GM18517 (cell line): ENCODE data around the gene PTTG1.

ENCODE experiments used
- ATAC-seq: cut with Tn5 transposase; IDR thresholded peaks from one replicate; pipeline ENCODE4 v1.9.1; 2021; ENCODE audit warnings: mild to moderate bottlenecking, moderate library complexity; ENCODE audit not compliant: unreplicated experiment

PTTG1 gene

DNA sequence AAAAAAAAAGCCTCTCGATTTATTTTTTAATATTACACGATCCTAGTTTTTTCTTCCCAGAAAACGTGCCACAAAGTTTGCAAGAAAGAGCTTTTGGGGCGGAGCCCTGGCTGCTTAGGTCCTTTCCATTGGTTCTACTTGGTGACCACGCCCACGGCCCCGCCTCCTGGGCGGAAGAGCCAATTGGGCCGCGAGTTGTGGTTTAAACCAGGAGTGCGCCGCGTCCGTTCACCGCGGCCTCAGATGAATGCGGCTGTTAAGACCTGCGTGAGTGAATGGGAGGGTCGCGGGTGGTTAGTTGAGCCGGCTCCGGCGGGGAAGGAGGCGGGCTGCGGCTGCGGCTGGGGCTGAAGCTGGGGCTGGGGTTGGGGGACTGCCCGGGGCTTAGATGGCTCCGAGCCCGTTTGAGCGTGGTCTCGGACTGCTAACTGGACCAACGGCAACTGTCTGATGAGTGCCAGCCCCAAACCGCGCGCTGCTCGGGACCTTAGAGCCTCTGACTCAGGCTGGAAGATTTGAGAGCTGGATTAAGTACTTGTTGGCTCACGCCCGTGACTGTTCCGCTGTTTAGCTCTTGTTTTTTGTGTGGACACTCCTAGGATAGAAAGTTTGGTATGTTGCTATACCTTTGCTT lies at the start of gene PTTG1:
TSS of gene PTTG1 (plus strand) at position 231 of the 634 bp plus-strand sequence. CDS start 458 bp downstream, outside the sequence.
- ATAC-seq: peak; percentile 60

DNA sequence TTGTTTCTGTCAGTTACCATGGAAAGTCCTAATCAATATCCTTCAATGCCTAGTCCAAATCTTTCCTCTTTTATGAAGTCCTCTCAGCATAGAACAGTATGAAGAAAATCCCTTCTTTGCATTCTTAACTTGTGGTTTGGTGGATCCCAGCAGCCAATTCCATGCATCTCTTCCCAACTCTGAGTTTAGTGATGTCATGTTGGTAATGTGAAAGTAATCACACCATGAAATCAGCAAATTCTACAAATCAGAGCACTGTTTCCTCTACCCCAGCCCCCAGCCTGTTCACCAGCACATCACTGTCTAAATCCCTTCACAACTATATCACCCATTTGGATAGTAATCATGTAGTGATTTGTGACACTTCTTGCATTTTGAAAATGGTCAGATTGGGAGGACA lies 46.5 kb upstream of the PTTG1 start:
- ATAC-seq: no peak

DNA sequence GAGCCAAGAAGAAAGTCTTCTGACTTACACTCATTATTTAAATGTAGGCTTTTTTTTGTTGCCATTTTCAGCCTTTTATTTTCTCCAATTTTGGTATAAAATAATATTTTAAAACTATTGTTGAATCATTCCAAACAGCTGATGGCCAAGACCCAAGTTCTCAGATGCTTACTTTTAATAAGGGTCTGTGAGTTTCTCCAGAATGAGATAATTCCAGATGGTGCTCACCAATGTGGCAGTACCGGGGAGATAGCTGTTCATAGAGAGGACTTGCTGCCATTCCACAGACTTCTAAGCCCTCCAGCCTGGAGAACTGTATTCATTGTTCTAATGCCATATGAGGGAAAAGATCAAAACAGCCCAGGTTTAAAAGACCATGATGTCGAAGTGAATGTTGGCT lies 46.0 kb upstream of the PTTG1 start:
- ATAC-seq: no peak

DNA sequence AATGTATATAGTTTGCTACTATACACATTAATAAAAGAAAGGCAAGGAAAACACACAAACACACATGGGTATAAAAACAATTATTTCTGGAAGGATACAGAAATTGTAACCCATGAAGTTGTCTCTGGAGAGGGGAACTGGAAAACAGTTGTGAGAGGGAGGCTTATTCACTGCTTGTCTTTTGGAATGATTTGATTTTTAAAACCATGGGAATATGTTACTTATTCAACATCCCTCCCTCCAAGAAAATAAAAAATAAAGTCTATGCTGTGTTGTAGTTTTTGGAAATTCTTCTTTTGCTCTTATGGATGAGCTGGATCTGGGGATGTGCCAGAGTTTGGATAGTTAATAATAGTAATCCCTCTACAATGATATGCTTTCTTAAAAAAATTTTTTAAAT lies 45.2 kb upstream of the PTTG1 start:
- no peak for ATAC-seq

DNA sequence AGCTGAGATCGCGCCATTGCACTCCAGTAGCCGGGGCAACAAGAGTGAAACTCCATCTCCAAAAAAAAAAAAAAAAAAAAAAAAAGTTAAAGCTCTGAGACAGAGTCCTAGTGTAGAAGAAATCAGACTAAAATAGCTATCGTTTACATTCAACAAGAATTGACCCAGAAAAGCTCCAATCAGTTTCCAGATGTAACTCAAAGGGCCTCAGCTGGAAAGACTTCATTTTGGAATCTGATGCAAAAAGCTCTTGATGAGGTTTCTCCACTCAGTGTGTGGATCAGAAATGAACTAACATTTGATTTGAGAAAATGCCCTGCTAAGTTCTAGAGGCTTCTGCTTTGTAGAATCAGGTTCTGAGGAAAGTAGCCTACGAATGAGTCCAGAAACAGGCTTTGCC lies 44.0 kb upstream of the PTTG1 start:
- ATAC-seq: no peak

DNA sequence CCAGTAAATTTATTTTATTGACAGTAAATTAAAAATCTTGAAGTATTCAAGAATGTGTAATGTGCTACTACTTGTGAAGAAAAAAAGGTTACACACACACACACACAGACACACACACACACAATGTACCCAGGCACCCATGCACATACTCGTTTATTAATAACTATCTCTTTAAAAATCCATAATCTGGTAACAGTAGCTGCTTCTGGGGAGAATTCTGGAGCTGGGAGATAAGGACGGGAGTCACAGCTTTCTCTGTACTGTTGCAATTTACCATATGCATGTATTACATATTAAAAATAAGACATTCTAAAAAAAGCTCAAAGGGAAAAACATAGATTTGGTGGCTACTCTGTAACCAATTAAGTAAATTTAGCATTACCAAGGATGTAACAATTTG lies 43.3 kb upstream of the PTTG1 start:
- no peak for ATAC-seq

DNA sequence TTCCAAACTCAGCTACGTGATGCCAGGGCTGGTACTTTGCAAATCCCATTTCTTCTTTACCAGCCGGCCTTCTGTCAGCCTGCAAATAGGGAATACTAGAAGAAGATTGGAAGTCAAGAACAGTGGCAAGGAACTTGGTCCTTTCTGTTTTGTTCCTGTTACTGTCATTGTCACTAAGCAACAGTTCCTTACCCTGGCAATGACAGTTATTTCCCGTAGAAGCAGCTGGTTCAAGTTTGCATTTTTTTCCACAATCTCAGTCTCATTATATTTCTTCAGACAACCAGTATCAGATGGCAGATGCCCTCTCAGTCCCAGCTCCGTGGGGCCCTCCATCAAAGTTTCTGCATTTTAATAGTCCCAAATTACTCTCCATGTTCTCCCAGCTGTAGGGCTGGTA lies 42.1 kb upstream of the PTTG1 start:
- no peak for ATAC-seq

DNA sequence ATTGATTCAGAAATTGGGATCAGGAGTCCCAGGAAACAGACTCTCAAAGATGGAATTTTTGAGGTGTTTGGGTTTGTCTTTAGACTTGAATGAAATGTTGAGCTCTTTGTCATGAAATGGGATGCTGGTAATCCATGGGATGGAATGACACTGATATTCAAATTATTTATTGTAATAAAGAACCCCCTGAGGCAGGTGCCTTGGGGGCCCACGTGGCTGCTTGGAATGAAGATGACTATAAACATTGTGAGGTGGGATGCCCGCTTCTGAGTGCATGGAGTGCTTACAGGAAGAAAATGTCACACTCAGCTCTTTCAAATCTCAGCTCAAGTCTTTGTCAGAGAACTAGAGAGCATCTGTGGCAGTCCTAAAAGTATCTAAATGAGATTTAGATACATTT lies 41.6 kb upstream of the PTTG1 start:
- ATAC-seq: no peak

DNA sequence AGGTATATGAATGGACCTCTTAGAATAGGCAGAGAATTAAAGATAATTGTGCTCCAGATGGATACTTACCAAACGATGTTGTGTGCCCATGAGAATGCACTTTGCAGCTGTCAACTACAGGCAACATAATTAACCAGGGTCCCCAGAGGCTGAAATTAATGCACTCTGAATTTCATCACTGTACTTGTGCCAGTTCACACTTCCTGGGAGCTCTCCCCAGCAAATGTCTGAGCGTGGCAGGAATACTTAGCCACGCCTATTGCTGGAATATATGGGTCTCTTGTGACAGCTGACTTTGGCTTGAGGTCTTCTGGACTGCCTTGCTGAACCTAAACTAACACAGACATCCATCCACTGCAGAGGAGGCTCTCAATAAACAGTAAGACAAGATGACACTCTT lies 39.3 kb upstream of the PTTG1 start:
- no peak for ATAC-seq

DNA sequence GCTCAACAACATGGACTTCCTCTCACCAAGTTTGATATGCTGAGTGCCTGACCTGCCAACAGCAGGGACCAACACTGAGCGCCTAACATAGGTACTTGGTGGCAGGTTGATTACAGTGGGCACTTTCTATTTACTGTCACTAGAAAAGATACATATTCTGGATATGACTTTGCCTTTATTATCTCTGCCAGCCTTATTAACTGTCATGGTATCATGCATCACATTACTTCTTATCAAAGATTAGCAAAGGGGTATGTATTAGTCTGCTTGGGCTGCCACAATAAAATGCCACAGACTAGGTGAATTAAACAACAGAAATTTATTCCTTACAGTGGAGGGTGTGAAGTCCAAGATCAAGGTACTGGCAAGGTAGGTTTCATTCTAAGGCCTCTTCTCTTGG lies 37.0 kb upstream of the PTTG1 start:
- ATAC-seq: no peak

DNA sequence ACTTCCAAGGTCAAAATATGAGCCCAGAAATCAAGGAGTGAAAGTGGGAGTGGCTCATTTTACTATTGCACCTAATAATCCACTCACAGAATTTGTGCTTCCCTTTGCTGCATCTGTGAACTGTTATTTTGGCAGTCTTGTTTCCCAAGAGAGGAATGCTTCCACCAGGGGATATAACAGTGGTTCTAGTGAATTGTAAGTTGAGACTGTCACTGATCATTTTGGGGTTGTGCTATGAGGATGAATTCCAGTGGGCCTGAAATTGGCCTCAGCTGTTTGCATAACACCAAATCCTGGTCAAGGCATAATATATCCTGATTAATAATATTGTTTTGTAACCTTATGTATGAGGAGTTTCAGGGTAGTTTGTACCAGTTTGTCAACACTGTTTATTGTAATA lies 36.2 kb upstream of the PTTG1 start:
- no peak for ATAC-seq

DNA sequence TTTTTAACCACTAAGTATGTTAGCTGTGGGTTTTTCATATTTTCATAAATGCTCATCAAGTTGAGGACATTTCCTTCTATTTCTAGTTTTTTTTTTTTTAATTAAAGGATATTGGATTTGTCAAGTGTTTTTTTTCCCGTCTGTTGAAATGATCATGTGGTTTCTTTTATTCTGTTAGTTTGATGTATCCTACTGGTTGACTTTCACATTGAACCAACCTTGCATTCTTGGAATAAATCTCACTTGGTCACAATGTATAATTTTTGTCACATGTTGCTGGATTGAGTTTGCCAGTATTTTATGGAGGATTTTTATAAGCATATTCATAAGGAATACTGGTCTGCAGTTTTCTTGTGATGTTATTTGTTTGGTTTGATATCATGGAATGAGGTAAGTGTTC lies 34.2 kb upstream of the PTTG1 start:
- no peak for ATAC-seq

DNA sequence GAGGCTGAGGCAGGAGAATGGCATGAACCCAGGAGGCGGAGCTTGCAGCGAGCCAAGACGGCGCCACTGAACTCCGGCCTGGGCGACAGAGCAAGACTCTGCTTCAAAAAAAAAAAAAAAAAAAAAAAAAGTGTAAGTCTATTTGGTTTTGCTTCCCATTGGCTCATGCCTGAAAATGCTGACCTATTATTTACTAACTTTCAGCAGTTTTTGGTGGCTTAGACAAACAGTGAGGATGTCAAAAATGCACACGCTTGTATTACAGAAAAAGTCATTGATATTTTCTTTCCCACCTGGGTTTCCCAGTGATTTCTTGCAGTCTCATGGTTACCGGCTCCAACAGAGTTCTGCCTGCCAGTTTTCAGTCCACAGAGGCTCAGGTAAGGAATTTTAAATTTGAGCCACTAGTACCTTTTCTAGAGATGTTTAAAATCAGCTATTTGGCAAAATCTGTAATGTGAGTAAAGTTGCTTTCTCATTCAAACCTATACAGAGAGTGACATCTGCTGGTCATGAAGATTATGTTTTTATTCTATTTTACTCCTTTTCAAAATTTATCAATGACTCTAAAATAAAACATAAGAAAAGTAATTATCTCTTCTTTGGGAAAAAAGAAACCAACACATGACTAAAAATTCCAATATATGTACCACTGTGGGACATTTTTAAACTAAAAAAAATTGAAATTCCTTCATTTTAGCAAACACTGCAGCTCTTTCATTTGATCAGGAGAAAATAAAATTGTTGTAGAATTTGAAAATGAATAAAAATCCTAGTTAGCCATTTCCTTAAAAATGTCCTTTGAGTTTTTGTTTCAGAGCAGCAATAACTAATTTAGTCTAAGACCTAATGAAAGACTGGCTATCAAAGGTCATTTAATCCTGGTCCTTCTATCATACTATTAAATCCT lies 30.6 kb upstream of the PTTG1 start:
- ATAC-seq: peak; percentile 49

DNA sequence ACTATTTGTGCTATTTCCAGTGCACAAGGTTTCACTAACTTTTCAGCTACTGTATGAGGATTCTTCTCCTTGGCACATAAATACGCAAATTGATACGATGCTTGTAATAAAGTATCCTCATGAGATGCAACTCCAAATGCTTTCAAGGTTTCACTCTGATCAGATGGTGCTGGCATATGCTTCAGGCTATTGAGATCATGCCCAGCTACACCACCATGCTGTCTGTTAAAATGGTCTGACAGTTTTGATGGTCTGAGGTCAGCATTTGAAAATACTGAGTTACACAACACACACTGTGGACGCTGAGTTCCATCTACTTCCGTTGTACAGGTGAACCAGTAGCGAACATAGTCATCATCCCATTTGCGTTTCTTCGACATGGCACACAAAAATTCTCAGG lies 26.5 kb upstream of the PTTG1 start:
- no peak for ATAC-seq

DNA sequence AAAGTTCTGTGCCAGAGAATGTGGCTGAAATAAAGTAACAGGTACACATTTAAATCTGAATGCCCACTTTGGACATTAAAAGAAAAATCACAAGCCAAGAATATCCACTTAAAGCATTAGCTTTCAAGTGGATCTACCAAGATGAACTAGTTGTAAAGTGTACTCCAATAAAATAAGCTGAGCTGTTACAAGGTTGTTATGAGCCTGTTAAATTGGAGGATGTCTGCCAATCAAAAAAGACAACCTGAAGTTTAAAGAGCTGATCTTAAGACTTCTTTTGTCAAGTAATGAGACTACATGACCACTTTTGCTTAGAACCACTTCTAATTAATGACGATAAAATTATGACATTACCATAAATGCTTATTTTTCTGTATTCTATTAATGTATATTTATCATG lies 24.2 kb upstream of the PTTG1 start:
- no peak for ATAC-seq

DNA sequence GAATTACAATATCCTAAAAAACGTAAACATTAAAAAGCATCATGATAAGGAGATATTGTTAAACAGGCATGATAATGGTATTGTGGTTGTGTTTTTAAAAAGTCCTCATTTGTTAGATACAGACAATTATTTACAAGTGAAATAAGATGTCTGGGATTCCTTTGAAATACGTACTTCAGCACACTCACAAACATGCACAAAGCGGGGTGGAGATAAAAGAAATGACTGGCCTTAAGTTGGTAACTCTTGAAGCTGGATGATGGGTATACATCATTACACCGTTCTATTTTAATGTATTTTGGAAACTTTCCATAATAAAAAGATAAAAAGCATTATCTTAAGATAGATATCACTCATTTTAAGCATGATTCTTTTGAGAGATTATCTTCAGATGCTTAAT lies 22.8 kb upstream of the PTTG1 start:
- no peak for ATAC-seq

DNA sequence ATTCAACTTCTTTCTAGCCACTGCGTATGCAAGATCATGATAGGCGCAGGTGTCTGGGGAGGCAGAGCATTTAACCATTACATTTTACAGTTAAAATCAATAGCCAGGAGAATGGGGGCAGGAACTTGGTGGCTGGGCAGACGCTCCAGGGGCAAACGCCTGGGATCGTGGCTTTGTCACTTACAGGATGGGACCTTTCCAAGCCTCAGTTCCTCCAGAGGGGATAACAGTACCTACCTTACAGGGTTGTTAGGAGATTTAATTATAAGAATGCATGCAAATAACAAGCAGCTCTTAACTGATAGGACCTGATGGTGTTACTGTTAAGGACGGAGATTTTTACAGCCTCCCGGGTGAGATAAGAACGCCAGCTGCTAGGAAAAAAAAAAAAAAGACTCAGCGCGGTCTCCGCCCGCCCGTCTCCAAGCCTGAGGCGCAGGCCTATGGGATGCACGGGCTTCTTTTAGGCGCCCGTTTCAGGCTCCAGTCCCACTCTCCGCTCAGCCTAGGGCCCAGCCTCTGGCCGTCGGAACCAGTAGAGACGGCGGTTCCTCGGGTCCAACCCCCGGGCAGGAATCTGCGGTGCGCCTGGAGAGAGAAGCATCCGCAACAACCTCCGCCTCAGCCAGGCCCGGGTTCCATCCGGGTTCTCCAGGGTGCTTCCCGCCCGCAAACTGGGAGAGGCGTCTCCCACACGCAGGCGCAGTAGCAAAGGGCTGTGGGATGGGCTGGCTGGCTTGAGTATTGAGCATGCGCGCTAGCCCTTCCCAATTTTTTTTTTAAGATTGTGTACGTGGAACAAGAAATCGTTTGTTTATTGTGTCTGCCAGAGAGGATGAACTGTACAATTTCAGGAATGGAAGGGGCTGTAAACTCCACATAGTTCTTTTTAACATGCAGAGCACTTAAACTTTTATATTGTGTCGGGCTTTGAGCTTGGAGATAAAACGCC lies 22.0 kb upstream of the PTTG1 start, which contains the start of gene FAM200C:
TSS of gene FAM200C (minus strand) at position 653 of the 952 bp plus-strand sequence. CDS start 4,564 bp downstream, outside the sequence.
- peak; percentile 76 for ATAC-seq

DNA sequence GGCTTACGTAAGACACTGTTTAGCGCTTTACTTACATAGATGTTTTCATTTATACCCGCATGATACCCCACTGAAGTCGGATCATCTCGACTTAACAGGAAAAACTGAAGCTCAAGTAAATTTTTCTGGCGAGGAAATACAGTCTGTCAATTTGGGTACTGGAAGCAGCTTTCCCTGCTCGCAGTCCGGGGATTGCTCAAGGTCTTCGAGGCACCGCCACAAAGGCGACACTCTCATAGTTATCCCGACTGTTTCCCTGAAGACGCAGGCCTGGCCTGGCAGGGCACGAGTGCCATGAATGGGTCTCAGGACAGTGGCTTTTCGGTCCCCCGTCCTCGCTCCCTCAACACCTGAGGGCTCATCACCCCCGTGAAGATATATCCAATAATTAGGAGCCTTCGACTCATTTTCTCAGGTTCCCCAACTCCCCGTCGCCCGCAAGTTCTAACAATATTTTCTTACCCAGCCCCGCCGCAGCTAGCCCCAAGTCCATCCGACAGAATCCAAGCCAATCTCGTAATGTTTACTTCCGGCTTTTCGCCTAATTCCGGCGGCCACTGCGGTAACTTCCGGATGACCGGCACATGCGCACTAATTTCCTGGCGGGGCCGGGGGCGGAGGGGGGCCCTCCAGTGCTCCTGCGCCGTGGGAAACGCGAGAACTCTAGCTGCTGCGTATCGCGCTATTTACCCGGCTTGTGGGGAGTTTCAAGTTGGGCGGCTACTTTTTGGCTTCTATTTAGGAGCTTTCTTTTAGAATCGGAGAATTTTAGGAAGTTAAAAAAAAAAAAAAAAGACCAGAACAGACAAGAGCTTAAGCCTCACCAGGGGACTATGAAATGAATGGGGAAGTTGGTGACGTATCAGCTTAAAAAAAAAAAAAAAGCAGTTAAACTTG lies 2.8 kb upstream of the PTTG1 start, which contains the start of gene SLU7:
TSS of gene SLU7 (minus strand) at position 521 of the 897 bp plus-strand sequence. CDS start 3,787 bp downstream, outside the sequence.
- peak; percentile 54 for ATAC-seq

DNA sequence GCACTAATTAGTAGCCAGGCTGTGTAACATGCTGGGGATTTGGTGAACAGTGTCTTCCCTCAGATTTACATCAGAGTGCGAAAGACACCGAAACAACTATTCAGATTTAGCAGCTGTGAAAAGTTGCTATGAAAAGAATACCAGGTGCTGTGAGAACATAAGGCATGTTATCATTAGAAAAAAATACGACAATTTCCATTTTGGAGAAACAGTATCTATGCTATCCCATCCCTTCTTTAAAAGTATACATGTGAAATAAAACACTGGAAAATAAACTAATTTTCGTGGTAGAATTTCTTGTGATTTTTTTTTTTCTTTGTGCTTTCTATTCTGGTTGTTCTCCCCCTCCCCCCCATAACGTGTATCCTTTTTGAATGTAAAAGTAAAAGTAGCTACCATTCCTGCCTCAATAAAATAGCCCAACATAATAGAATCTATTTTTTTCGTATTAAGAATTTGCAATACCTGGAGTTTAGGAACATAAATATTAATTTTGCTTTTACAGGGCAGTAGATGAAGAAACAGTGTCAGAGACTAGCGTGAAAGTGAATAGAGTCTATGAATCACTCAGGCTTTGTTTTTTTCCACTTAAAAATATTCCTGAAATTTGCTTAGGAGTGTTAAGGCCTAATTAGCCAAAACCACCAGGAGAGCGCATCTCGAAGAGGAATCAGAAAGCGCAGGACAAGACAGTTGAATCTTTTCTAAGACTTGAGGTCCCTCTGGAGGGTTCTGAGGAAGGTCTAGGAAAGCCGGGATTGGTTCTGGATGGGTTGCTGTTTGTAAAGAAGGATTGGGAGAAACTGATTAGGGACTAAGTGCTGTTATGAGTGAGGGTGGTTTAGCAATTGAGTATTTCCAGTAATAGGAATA lies 2.0 kb upstream of the PTTG1 start:
- ATAC-seq: peak; percentile 49
